Hematopoietic multipotent progenitor cell treated with erythropoietin and hydrocortisone succinate and interleukin-3 and kit ligand, for 8 days (in vitro differentiated cells): ENCODE results near the gene INTS1.

Experiments
- DNase-seq: peaks from one replicate; pipeline ENCODE4 v3.0.0-alpha.2; 2015

Gene INTS1

GRCh38 chr7:1460821-1461645, 43.2 kb downstream of the INTS1 start:
- peak; percentile 89 for DNase-seq

GRCh38 chr7:1459920-1460820, 44.0 kb downstream of the INTS1 start:
- DNase-seq, result peak; percentile 45

DNA sequence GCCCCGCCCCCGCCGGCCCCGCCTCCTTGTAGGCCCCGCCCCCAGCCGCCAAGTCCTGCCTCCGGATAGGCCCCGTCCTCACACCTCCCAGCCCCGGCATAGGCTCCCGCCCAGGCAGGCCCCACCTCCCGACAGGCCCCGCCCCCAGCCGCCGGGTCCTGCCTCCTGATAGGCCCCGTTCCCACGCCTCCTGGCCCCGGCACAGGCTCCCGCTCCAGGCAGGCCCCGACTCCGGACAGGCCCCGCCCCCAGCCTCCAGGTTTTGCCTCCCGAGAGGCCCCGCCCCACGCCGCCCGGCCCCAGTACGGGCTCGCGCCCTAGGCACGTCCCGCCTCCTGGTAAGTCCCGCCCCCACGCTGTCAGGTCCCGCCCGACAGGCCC, 44.7 kb downstream of the INTS1 start:
- DNase-seq, result peak; percentile 97

DNA sequence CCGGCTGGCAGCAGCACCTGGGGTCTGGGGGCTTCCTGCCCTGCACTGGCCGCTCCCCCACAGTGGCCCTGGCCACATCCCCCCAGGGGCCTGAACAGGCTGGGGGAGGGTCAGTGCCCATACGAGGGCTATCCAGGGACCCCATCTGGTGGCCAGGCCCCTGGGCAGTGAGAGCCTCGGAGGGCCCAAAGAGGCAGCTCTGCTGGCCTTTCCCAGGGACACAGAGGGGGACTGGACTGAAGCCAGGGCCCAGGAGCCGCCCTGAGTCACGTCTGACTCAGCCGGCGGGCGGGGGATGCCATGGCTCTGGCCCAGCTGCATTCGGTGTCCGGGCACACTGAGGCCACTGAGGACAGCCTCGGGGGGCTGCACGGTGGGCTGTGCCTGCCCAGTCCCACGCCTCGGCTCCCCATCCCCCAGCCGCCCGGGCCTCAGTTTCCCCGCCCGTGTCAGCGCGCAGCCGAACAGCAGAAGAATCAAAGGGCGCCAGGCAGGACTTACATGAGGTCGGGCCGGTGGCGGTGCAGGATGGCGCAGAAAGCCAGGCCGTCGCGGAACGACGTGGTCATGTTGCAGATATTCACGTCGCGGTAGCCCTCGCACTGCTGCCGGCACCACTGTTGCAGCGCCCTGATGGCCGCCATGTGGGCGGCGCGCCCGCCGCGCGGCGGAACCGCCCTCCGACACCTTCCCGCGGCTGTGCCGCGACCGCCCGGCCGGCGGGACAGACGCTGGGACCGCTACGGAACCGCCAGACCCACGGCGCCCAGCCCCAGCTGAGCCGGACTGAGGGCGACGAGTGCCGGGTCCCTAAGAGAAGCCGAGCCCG, 45.3 kb downstream of the INTS1 start, which contains the start of gene MICALL2:
MICALL2 (minus strand) TSS at position 788 of the 829 bp plus-strand sequence; CDS start at position 644, 144 bp downstream.
- DNase-seq, result peak; percentile 70

GRCh38 chr7:1457949-1458682, 46.1 kb downstream of the INTS1 start:
- DNase-seq, result no peak

DNA sequence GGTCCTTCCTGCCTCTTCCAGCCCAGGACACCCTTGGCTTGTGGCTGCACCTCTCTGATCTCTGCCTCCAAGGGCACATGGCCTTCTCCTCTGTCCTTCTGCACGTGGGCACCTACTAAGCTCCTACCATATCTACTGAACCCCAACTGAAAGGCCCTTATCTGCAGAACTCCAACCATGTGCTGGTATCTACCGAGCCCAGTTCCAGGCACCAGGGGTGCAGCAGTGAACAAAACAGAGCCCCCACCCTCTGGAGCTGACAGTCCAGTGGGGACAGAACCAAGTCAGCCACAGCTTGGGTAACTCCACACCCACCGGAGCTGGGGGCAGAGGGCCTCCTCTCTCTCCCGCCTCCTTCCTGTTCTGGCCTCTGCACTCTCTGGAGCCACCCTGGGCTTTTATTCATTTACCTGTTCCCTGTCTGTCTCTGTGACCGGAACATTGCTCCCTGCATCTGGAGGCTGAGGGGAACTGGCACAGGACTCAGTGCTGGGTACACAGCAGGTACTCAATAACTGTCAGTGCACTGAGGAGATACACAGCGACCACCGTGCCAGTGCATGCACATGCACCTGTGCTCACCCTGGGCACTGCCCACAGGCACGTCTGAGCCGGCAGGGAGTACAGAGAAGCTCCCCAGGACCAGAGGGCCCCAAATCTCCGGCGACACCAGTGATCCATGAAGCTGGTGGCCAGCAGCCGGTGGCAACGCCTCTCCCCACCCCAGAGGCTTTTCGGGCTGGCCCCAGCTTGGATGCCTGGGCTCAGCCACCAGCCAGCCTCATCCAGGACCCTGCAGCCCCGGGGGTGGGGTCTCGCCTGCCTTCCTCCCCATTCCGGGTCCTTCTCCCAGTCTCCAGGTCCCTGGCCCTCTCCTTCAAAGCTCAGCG, 46.9 kb downstream of the INTS1 start:
- peak; percentile 97 for DNase-seq

DNA sequence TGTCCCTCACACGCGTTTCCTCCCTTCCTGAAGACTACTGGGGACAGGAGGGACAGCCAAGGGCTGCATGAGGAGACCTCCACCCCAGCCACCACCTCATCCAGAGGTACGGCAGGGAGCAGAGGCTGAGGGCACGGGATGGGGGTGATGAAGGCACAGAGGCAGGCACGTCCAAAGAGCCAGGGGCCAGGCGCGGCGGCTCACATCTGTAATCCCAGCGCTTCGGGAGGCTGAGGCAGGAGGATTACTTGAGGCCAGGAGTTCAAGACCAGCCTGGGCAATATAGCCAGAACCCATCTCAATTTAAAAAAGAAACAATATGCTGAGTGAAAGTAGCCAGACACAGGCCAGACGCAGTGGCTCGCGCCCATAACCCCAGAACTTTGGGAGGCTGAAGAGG, 48.2 kb downstream of the INTS1 start:
- DNase-seq, result no peak

DNA sequence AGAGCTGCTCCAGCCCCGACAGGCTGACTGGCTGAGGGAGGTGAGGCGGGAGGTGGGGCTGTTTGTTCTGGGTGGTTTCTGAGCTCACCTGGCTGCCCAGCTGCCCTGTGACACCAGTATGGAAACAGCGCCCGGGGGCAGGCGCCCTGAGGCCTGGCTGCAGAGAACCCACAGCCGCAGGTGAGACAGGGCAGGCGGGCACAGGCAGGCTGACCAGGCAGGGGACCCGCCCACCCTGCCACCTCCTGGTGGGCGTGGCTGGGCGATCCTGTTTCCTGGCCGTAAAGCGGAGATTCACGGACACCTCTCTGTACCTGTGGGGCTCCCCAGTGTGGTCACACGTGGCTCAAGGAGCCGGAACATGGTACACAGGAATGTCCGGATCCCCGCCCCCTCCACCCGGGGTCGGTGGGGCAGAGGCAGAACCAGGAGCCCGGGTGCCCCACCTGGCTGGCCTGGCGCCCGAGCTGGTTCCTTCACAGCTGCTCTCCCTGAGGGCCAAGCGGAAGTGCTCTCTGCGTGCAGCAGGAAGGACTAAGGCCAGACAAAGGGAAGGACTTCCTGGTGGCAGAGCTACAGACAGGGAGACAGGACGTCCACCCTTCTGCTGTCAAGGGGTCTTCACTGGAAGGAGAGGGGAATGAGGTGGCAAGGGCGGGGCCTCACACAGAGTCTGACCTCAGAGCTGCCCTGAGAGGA, 48.8 kb downstream of the INTS1 start:
- no peak for DNase-seq

DNA sequence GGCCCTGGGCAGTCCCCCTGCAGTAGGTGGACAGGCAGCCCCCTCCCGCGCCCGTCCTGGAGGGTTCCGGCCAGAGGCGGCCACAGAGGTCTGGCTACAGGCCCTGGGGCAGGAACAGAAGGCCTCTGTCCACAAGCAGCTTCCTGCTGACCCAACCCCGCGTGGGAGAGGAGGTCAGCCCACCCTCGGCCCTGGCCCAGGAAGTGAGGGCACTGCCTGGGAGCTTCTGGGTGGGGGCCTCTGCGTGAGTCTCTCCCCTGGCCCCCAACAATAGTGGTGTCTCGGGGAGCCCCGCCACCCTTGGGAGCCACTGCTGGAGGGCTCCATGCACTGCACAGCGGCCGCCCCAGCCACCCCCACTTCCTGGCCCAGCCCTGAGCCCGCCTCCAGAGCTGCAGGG, 49.6 kb downstream of the INTS1 start:
- DNase-seq, result no peak

- DNase-seq, result no peak
Measured at GRCh38 chr7:1452205-1452604, 52.0 kb downstream of the INTS1 start.

GRCh38 chr7:1450987-1451386, 53.2 kb downstream of the INTS1 start:
- DNase-seq, result no peak

DNA sequence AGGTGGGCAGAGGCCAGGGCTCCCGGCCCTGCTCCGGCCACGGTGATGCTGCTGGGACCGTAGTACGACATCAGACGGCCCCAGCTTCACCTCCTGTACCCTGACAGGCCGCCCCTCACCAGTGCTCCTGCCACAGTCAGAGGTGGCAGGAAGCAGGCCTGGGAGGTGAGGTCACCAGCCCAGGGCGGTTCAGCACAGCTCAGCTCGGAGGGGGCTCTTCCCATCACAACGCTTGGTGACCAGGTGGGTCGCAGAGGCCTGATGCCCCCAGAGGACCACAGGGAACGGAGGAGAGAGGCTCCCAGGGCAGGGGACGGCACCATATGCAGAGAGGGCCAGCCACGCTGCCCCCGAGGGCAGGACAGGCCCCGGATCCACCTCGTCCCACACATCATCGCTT, 53.8 kb downstream of the INTS1 start:
- no peak for DNase-seq

GRCh38 chr7:1449951-1450350, 54.2 kb downstream of the INTS1 start:
- DNase-seq, result no peak

DNA sequence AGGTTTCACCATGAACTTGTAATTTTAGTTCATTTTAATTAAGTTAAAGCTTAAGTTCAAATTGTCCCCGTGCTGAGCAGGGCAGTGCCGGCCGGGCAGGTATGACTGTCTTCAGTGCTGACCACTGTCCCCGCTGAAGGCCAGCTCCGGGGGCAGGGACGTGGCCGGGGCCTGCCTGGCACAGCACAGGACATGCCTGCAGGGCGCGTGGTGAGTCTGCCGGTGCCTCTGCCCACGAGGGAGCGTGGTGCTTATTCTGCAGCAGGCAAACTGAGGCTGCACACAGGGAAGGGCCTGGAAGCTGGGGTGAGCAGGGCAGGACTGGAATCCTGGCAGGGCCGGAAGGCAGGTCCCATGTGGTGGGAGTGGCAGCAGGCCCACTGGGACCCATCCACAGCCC, 54.7 kb downstream of the INTS1 start:
- no peak for DNase-seq

GRCh38 chr7:1448958-1449357, 55.2 kb downstream of the INTS1 start:
- DNase-seq, result no peak

- no peak for DNase-seq
Measured at GRCh38 chr7:1447551-1448244, 56.5 kb downstream of the INTS1 start.

GRCh38 chr7:1447112-1447511, 57.1 kb downstream of the INTS1 start:
- no peak for DNase-seq

GRCh38 chr7:1446620-1447032, 57.6 kb downstream of the INTS1 start:
- no peak for DNase-seq

DNA sequence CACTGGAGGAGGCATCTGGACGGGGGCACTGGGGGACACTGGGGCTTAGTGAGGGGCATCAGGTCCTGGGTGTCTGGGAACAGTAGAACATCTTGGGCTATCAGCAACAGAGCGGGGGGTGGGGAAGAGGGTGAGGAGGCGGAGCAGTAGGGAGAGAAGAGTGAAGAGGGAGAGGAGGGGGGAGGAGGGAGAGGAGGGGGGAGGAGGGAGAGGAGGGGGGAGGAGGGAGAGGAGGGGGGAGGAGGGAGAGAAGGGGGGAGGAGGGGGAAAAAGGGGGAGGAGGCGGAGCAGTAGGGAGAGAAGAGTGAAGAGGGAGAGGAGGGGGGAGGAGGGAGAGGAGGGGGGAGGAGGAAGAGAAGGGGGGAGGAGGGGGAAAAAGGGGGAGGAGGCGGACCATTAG, 58.2 kb downstream of the INTS1 start:
- peak; percentile 54 for DNase-seq

DNA sequence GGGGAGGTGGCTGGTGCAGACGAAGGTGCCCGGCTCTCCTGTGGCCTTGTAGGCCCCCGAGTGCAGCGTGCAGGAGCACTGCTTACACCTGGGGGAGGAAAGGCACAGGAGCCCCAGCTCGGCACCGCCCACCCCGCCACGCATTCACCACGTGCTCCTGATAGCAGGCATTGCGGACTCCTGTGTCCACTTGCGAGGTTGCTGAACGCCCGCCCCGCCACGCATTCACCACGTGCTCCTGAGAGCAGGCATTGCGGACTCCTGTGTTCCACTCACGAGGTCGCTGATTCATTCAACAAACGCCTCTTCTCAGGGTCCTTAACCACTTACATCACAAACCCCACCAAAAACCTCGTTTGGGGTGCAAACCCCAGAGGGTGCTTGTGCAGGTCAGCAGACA, 58.8 kb downstream of the INTS1 start:
- no peak for DNase-seq
